NCI-H2107 treated with DMSO at 0.1 percent for 48 hours (cell line): Measurements from ENCODE around the gene NRG3.

ENCODE experiments used
- DNase-seq: peaks from one replicate; lab custom pipeline; 2025; ENCODE audit not compliant: unreplicated experiment; lab: John Stamatoyannopoulos, UW

Gene NRG3

DNA sequence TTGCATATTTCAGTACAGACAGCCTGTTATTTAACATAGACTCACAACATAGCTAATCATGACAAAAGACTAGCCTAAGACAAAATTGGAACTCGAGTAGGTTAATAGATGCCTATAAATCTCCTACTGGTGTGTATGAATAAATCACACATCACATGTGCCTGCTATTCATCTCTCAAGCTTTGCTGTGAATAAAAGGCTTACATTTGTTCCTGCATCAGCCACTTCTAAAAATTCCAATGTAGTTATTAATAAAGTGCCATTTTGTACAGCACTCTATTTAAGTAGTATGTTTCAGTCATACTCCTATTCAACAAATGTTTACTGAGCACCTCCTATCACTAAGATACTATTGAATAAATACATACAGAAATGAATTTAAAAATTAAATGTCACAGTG is 486.3 kb downstream of the NRG3 start:
- no peak for DNase-seq

DNA sequence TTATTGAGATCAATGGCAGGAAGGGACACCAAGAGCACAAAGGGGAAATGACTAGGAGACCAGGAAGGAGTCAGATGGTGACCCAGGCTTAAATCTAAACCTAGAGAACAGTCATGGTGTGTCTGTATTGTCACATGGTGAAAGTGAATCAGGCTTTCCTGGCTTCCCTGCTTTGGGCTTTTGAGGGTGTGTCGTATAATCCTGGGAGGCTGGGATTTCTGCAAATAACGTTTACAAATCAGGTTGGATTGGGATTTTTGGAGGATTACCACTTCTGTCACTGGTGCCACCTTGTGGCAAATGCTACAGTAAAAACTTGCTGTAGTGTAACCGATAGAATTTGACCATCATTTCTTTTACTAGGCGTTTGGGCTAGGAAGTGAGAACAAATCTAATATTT is 502.6 kb downstream of the NRG3 start:
- DNase-seq, result no peak

DNA sequence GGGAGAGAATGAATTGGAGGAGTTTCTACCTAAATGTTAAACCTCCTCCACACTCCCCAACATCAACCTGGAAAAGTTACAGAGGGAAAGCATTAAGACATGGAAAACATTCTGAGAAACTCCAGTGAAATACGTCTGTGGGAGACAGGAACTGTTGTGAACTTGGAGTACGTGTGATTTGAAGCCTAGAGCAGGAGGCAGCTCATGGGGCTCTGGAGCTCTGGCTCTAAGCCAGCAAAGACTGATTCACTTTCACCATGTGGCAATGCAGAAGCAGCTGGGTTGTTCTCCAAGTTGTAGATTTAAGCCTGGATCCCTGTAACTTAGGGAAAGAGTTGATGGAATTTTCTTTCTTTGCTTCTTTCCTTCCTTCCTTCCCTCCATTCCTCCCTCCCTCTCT is 503.2 kb downstream of the NRG3 start:
- no peak for DNase-seq

DNA sequence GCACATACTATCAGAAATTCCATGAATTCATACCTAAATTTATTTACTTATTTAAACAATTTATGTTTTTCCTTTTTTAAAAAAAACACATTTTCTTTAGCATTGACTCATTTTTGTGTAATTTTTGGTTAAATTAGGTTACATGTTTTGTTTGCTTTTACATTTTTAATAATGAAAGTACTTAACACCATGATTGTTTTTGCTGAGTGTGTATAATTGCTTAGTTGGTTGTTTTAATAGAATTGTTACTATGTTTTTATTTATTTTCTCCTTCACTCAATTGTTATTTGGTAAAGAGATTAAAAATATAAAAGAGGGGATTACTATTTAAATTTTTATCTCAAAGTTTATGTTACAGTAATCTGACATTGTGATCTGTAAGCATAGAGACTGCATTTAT is 508.4 kb downstream of the NRG3 start:
- DNase-seq, result no peak

DNA sequence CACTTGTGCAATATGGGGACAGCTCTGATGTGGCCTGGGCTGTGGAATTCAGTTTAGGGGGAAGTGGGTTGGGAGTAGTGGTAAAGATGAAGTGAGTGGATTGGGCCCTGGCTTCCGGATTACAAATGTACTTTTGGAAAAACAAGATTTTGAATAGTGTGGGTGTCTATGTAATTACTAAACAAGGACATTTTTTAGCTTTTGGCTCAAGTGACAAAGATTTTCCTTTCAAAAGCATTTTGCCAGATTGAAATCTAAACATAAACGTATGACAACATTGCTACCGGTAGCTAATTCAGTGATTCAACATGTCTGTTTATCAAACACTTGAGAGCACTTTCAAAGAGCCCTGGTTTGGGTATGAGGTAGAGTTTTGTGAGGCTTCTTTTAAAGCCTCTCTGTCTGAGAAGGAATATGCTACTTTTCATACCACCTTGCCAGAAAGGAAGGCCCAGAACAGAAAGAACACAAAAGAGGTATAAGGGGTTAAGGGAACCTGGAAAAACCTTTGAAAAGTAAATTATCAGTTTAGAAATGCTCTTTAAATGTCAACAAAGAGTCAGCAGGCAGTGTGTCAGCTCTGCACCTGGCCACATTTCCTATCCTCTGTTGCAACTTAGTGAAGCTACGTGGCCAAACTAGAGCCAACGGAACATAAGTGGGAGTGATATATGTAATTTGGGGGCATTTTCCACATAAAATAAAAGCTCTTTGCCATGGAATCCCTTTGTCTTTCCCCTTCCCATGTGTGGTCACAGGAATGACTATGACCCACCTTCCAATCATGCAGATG is 516.1 kb downstream of the NRG3 start:
- DNase-seq, result no peak

DNA sequence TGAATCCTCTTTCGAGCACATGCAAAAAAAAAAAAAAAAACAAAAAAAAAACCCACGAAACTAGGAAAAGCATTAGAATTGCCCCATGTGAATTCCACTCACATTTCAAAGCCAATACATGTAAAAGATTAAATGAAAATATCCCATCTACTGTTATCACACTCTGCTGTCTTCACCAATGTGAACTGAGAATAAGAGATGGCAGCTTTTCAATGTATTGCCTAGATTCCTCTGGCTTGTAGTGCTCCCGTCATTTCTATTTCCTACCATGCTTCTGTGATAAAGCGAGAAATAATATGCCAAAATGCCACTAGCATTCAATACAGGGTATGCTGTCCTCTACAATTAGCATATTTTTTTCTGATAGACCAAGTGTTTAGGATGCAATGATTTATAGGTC is 517.0 kb downstream of the NRG3 start:
- DNase-seq, result no peak

DNA sequence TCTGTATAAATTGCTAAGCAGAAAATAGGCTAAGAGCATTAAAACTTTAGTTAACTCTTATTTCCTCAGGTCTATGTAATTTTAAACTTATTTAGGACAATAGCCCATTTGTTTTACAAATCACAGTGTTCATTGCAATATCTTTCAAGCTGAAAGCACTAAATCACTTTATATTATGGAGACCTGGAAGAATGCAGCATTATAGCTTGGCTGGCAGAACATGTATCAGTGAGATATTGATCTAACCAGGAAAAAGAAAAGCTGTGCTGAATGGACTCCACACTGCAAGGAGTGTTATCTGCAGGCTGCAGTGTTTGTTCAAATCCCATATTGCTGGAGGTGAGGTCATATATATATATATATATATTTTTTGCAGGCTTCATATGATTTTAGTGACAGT is 517.5 kb downstream of the NRG3 start:
- DNase-seq, result no peak

DNA sequence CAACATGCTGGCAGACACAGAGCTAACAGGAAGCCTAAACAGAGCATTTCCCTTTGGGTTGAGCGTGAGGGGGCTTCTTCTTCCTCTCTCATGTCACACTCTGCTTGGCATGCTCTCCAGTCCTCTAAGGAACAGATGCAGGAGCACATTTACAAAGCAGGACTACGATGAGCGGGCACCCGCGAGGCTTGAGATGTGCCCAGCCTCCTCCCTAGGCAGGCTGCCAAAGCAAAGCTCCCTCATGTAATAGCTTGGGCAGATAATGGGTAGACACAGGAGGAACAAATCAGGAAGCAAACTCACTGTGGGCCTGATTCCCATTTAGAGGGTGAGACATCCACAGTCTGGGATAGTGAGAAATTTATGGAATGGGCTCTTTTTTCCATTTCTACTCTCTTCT is 519.1 kb downstream of the NRG3 start:
- no peak for DNase-seq

DNA sequence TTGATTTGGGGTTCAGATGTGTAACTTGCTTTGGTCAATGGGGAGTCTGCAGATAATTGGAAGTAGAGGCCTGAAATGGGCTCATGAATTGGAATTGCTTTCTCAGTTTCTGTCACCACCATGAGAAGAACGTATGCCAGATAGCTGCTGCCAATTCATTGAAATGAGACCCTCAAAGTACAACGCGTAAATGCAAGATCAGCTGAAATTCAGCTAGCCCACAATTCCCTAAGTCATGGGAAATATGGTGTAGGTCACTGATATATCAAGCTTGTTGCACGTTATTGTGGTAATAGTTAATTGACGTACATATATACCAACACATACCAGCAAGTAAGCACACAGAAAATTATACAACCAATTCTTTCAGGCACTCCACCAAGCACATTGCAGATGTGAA is 520.0 kb downstream of the NRG3 start:
- DNase-seq, result no peak

DNA sequence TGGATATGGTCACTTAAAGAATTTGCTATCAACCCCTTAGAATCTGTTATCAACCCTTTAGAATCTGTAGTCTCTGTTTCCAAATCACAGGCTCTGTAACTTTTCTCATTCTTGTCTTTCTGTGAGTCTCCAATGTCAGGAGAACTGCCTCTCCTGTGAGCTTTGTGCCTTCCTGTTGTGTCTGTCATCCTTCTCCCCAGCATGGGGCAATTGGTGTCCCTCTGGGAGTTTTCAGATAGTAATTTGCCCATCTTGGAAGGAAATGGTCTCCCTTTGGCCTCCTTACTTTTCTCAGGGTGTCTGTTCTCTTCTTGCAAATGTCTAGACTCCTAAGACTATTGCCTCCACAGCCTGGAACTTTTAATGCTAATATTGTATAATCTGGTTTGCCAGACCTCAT is 521.9 kb downstream of the NRG3 start:
- no peak for DNase-seq

DNA sequence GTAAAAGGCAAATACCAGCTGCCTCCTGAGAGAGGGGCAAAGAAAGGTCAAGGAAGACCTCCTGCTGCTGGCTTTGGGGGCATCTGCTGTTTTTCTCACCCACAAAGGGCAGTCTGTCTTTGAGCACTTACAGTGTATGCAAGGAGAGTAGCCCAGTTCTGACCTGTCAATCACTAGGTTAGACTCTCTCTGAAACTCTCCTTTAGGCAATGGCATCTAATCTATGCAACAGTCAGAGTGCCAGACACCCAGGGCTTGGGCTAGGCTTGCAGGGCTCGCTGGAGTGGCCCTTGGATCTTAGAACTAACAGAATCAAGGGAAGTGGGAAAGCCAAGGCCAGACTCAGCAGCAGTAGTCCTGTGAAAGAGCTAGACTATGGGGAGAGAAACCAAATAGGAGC is 522.9 kb downstream of the NRG3 start:
- no peak for DNase-seq

DNA sequence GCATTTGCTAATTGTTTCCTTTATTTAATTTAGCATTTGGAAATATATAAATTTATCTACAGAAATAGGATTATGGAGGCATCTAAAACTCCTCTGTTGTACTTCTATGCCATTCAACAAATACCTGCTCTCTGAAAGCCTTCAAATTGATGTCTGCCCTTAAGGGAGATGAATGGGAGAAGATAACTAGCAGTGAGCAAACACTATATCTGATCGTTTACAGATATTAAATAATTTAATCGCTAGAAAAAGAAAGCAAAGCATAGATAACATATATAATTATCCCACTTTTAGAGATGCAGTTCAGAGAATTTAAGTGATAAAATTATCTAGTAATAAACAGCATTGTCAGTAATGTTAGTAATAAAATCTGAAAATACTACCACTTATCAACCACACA is 524.9 kb downstream of the NRG3 start:
- DNase-seq, result no peak

DNA sequence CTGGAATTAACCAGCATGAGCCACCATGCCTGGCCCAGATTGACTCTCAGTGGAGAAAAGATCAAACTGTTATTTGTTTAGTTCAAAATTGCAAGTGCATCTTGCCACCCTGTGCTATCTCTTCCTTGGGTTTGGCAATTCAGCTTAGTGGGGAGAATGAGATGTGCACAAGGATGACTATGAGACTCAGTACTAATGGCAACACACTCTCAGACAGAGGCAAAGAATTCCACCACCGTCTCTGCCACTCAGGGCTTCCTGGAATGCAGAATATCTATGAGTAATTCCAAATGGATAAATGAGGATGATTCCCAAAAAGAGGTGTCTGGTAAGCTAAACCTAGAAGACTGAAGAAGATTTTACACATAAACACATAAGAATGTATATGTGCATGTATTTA is 525.8 kb downstream of the NRG3 start:
- DNase-seq, result no peak

DNA sequence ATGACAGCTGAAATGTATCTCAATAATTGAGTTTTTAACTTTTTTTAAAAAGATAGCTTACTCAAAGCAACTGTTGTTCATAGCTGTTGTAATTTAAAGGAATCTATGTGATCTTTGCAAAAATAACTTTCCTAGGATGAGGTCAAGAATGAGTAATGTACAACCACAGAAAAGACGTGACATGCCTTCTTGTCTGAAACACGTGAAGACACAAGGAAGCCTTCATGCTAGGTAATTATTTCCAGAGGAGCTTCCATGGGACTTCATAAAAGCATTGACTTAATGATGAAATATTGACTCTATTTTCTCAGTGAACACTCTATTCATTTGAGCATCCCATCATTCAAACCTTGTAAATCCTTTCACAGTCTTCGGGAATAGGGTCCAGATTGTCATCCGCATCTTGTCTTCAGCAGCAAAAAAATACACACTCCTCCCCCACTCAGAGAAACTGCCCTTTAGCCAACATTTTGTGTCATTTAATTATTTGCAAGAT is 528.0 kb downstream of the NRG3 start:
- DNase-seq, result no peak

DNA sequence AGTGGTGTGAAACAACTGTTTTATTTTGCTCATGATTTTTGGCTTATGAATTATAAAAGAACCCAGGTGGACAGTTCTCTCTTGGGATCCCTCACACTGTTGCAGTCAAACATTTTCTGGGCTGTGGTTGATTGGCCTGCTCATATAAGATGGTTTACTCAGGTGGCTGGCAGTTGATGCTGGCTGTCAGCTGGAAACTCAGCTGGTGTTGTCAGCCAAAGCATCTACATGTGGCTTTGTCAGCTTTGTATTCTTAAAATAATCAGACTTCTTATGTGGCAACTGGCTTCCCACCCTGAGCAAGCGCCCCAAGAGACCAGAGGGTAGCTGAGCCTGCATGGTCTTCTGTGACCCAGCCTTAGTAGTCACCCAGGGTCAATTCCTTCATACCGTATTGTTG is 534.7 kb downstream of the NRG3 start:
- no peak for DNase-seq

DNA sequence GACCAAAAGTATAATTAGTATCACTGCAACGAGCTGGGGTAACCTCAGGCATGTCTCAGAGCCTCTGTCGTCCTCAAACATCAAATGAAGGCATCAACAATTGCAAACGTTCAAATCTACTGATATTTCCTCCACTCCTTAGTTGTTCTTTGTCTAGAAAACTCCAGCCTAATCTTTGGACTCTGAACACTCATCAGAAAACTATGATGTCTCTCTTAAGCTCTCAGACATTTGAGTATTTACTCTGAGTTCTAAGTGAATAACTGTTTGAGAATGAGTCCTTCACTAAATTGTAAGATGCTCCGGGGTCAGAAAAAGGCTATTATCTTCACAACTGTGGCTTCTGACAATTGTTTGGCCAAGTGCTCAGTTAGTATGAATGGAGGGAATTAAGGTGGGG is 536.4 kb downstream of the NRG3 start:
- no peak for DNase-seq

DNA sequence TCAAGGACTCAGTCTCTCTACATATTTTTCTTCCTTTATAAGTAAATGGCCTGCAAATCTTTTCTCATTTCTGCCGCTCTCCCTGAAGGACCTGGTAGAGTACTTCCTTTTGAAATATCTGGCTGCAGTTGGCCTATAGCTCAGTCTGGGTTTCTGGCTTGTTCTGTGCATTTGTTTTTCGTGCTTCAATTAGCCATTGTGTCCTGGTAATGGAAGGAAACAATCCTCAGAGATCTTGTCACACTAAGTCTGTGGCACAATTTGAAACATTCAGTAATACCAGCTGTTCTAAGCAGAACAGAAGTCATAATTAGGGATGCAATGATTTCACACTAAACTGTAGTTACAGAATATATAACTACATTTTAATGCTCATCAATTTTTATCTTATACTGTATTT is 545.0 kb downstream of the NRG3 start:
- no peak for DNase-seq

DNA sequence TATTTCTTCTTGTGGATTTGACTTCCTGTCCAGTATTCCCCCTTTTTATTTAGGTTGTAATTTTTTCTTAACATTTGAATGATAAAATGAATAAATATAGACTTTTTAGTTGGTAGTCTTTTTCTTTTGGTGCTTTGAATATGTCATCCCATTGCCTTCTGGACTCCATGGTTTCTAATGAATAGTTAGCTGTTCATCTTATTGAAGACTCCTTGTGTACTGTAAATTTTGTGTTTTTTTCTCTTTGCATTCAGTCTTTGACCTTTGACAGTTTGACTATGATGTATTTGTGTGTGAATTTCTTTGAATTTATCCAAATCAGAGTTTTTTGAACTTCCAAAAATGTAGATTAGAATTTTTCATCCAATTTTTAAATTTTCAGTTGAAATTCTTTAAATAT is 554.3 kb downstream of the NRG3 start:
- DNase-seq, result no peak

DNA sequence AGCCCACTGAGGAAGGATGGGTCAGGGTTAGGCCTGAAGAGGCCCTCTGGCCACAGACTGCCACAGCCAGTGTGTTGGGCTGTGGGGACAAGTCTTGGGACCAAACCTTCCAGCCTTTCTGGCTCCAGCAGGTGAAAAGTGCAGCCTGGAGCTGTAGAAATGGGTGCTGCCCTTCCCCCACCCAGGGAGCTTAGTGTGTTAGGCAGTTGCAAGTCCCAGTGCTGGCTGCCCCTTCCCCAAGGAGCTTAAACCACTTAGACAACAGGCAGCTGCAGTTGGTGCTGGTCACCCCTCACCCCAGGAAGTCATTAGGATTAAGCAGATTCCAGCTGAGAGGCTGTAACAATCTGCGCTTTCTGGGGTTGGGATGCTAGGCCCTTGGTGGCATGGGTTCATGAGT is 563.3 kb downstream of the NRG3 start:
- DNase-seq, result no peak

DNA sequence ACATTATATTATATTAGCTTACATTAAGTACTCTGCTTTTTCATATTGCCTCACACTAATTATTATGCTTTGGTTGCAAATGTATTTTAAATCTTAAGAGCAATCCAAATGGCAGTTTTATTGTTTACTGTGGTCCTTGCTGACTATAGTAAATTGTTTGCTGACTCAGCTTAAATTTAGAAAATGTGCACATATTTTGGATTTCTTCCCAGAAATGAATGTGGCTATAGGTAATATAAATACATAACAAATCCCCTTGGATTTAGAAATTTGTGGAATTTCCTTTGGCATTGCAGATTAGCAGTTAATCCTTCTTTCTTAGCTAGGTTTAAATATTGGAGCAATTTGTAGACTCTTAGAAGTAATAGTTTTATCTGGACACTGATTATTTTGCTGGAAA is 565.8 kb downstream of the NRG3 start:
- no peak for DNase-seq

DNA sequence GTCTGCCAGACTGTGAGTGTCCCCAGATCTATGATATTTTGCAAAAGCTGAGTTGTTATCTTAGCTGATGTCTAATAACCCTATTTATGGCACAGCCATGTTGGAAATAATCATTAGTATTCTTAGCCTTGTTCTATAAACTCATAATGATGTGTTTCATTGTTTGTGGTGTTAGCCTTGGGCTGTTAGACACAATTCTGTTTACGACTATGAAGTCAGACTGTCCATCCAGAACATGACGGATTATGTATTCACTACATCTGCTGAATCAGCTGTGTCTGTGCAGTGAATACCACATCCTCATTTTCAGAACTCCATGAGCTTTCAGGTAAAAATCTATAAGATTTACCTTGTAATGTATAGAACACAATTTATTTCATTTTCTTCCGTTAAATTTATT is 577.1 kb downstream of the NRG3 start:
- DNase-seq, result no peak

DNA sequence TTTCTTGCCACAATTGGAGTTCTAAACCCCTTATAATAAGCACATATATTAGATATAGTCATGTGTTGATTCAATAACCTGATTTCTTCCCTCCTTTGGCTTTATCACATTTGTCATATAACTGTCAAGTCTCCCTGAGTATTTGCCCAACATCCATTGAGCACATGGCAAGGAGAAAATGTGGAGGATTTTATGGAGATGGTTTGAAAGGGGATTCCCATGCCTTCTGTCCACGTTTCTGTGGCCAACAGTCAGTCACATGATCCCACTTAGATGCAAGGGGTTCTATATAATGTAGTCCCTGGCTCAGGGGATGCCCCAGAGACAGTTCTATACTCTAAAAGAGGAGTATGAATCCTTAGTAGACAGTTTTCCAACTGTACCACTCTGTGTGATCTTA is 577.7 kb downstream of the NRG3 start:
- DNase-seq, result no peak

DNA sequence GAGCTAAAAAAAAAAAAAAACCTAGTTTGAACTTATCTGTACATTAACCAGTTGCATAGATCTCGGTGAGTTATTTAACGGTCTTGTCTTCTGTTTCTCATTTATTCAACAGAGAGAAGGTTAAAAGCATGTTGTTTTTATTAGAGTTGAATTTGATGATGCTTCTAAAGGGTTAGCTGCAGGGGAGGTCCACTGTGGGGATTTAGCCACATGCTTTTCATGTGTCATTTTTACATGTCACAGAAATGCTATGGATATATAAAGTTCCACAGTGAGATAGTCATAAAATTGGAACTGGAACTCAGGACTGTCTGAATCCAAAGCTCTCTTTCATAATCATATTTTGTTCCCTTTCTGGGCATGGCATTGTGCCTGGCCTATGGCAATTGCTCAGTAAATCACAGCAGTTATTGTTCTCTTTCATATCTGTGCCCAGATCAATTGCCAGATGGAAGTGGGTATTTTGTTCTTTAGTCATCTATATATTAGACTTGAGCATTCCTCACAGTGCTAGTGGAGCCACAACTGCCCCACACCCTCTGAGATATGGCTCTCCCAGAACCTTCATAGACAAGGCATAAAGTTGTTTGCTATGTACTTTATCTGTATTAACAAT is 578.8 kb downstream of the NRG3 start:
- DNase-seq, result no peak
